IMR-90 (cell line): ENCODE data around the gene NAT14. TPM values are rescaled to one million over a fixed set of nuclear protein-coding genes. Genes with fewer than 3 reads are reported as not detected.
A peak's percentile ranks its signal among the peaks of the same experiment; 100 is the strongest.

Experiments used
- ATAC-seq: fragments of 200-7000 bp; cut with Tn5 transposase; 2 replicates; pipeline ENCODE4 v1.9.1; 2020; ENCODE audit warnings: low read depth, mild to moderate bottlenecking, moderate library complexity
- BruUV-seq: library from RNA; stranded (reverse); fragments of 400-500 nt; replicated peaks from 2 replicates; lab custom pipeline; 2021; lab: Mats Ljungman, UMichigan
- CTCF ChIA-PET: fragments of 300-600 bp; formaldehyde crosslinking; extraction: SDS; loops from one replicate; lab custom pipeline; 2021; ENCODE audit warnings: antibody characterized with exemption; lab: Yijun Ruan, JAX
- POLR2A ChIA-PET: fragments of 300-600 bp; sonication (Branson Sonifier 250); formaldehyde crosslinking; loops from one replicate; lab custom pipeline; 2022; ENCODE audit warnings: antibody characterized with exemption; ENCODE audit not compliant: unreplicated experiment; lab: Charles Lee
- DNase-seq: peaks from one replicate; pipeline ENCODE4 v3.0.0; 2013
- H2AFZ ChIP-seq: replicated peaks from 2 replicates; pipeline ENCODE3; 2013; ENCODE audit warnings: low read length, mild to moderate bottlenecking; ENCODE audit not compliant: poor library complexity
- H2AK5ac ChIP-seq: 2 replicates; pipeline ENCODE4 v1.6.1; 2013; ENCODE audit warnings: low read depth, low read length, inconsistent platforms
- H2AK9ac ChIP-seq: replicated peaks from 2 replicates; pipeline ENCODE3; 2013; ENCODE audit warnings: mild to moderate bottlenecking, low read depth, low read length, moderate library complexity; ENCODE audit not compliant: poor library complexity
- H2BK120ac ChIP-seq: 2 replicates; pipeline ENCODE4 v1.6.1; 2013; ENCODE audit warnings: low read depth, low read length, inconsistent platforms
- H2BK15ac ChIP-seq: 3 replicates; pipeline ENCODE4 v1.6.1; 2013; ENCODE audit warnings: low read depth, low read length, inconsistent platforms
- H2BK20ac ChIP-seq: 2 replicates; pipeline ENCODE4 v1.6.1; 2013; ENCODE audit warnings: low read depth, mild to moderate bottlenecking, inconsistent platforms, low read length, moderate library complexity
- H2BK5ac ChIP-seq: 2 replicates; pipeline ENCODE4 v1.6.1; 2013; ENCODE audit warnings: mild to moderate bottlenecking, low read depth, low read length, inconsistent platforms; ENCODE audit not compliant: poor library complexity, severe bottlenecking
- H3K14ac ChIP-seq: replicated peaks from 2 replicates; pipeline ENCODE4 v1.6.1; 2013; ENCODE audit warnings: low read depth, low read length, inconsistent platforms
- H3K18ac ChIP-seq: 2 replicates; pipeline ENCODE4 v1.6.1; 2013; ENCODE audit warnings: low read depth, low read length, control low read depth
- H3K23ac ChIP-seq: 2 replicates; pipeline ENCODE4 v1.6.1; 2013; ENCODE audit warnings: low read depth, low read length, inconsistent platforms
- H3K27ac ChIP-seq: 2 replicates; pipeline ENCODE4 v1.5.1; 2013; ENCODE audit warnings: mild to moderate bottlenecking, control low read depth, low read length; ENCODE audit not compliant: insufficient read depth
- H3K27me3 ChIP-seq: 2 replicates; pipeline ENCODE4 v1.6.1; 2013; ENCODE audit warnings: low read length; ENCODE audit not compliant: control insufficient read depth, insufficient read depth
- H3K36me3 ChIP-seq: 2 replicates; pipeline ENCODE4 v1.6.1; 2013; ENCODE audit warnings: low read length, mixed read lengths; ENCODE audit not compliant: control insufficient read depth, insufficient read depth
- H3K4ac ChIP-seq: 2 replicates; pipeline ENCODE4 v1.6.1; 2013; ENCODE audit warnings: low read depth, low read length, inconsistent platforms
- H3K4me1 ChIP-seq: 2 replicates; pipeline ENCODE4 v1.6.1; 2013; ENCODE audit warnings: low read length, mixed read lengths; ENCODE audit not compliant: control insufficient read depth, insufficient read depth
- H3K4me2 ChIP-seq: 2 replicates; pipeline ENCODE4 v1.6.1; 2013; ENCODE audit warnings: low read depth, mild to moderate bottlenecking, control low read depth, low read length, moderate library complexity
- H3K4me3 ChIP-seq: 2 replicates; pipeline ENCODE4 v1.5.1; 2013; ENCODE audit warnings: low read depth, mild to moderate bottlenecking, control low read depth, low read length, moderate library complexity; ENCODE audit not compliant: insufficient read depth
- H3K56ac ChIP-seq: 2 replicates; pipeline ENCODE4 v1.6.1; 2013; ENCODE audit warnings: low read length, inconsistent platforms; ENCODE audit not compliant: insufficient read depth; ENCODE audit errors: extremely low read depth
- H3K79me1 ChIP-seq, 2 experiments: 2 replicates each; pipeline ENCODE4 v1.6.1; 2013; ENCODE audit warnings: low read length in 2 of 2, inconsistent platforms in 1 of 2, low read depth in 1 of 2
- H3K9ac ChIP-seq: 2 replicates; pipeline ENCODE4 v1.6.1; 2013; ENCODE audit warnings: low read depth, low read length, control low read depth
- H3K9me1 ChIP-seq: 2 replicates; pipeline ENCODE4 v1.6.1; 2013; ENCODE audit warnings: low read length, inconsistent platforms; ENCODE audit not compliant: insufficient read depth
- H3K9me3 ChIP-seq: 2 replicates; pipeline ENCODE4 v1.6.1; 2013; ENCODE audit warnings: low read length; ENCODE audit not compliant: control insufficient read depth, insufficient read depth
- H4K20me1 ChIP-seq: 2 replicates; pipeline ENCODE4 v1.6.1; 2013; ENCODE audit warnings: low read length, inconsistent platforms; ENCODE audit not compliant: insufficient read depth
- H4K5ac ChIP-seq: 2 replicates; pipeline ENCODE4 v1.6.1; 2013; ENCODE audit warnings: mild to moderate bottlenecking, low read depth, low read length, control low read depth
- H4K8ac ChIP-seq, 2 experiments: 2 replicates each; pipeline ENCODE4 v1.6.1; 2013; ENCODE audit warnings: low read depth in 2 of 2, low read length in 2 of 2, control low read depth in 1 of 2, inconsistent platforms in 1 of 2
- H4K91ac ChIP-seq: 2 replicates; pipeline ENCODE4 v1.6.1; 2013; ENCODE audit warnings: low read depth, low read length, inconsistent platforms; ENCODE audit not compliant: insufficient read depth
- BHLHE40 ChIP-seq: fragments of 150-350 bp; IDR thresholded peaks from 2 replicates; pipeline ENCODE4 v1.6.1; 2016; ENCODE audit warnings: mild to moderate bottlenecking, low read depth, low read length
- CEBPB ChIP-seq: IDR thresholded peaks from 2 replicates; pipeline ENCODE4 v1.6.1; 2012; ENCODE audit warnings: low read depth, low read length, improper control_type of control experiment
- CHD1 ChIP-seq: IDR thresholded peaks from 2 replicates; pipeline ENCODE4 v1.6.1; 2012; ENCODE audit warnings: low read depth, low read length, improper control_type of control experiment
- FOS ChIP-seq: fragments of 150-350 bp; IDR thresholded peaks from 2 replicates; pipeline ENCODE4 v1.6.1; 2016; ENCODE audit warnings: low read depth, low read length
- MAFK ChIP-seq: IDR thresholded peaks from 2 replicates; pipeline ENCODE4 v1.6.1; 2012; ENCODE audit warnings: low read depth, low read length, improper control_type of control experiment
- MAZ ChIP-seq: IDR thresholded peaks from 2 replicates; pipeline ENCODE4 v1.6.1; 2012; ENCODE audit warnings: low read depth, mild to moderate bottlenecking, low read length, improper control_type of control experiment, moderate library complexity, borderline replicate concordance
- MXI1 ChIP-seq: IDR thresholded peaks from 2 replicates; pipeline ENCODE4 v1.6.1; 2012; ENCODE audit warnings: low read depth, mild to moderate bottlenecking, low read length, moderate library complexity, borderline replicate concordance
- NFE2L2 ChIP-seq: fragments of 150-350 bp; IDR thresholded peaks from 2 replicates; pipeline ENCODE4 v1.6.1; 2016; ENCODE audit warnings: low read depth, mild to moderate bottlenecking, low read length
- POLR2A ChIP-seq: IDR thresholded peaks from 2 replicates; pipeline ENCODE4 v1.6.1; 2012; ENCODE audit warnings: mild to moderate bottlenecking, low read depth, low read length
- RAD21 ChIP-seq: IDR thresholded peaks from 2 replicates; pipeline ENCODE4 v1.6.1; 2012; ENCODE audit warnings: low read length, improper control_type of control experiment
- RCOR1 ChIP-seq: IDR thresholded peaks from 2 replicates; pipeline ENCODE4 v1.6.1; 2012; ENCODE audit warnings: mild to moderate bottlenecking, low read length, improper control_type of control experiment; ENCODE audit not compliant: insufficient replicate concordance
- RFX5 ChIP-seq: IDR thresholded peaks from 2 replicates; pipeline ENCODE4 v1.8.0; 2012; ENCODE audit warnings: low read depth, mild to moderate bottlenecking, low read length, moderate library complexity
- SMC3 ChIP-seq: fragments of 150-350 bp; IDR thresholded peaks from 2 replicates; pipeline ENCODE4 v1.6.1; 2016; ENCODE audit warnings: low read depth, mild to moderate bottlenecking, antibody characterized with exemption, low read length, moderate library complexity
- WGBS, 2 experiments: methylation state at CpG; one replicate each; pipeline versions ENCODE4 v1.1.5 to v1.1.7; 2013; ENCODE audit warnings: missing lambda C conversion rate in 2 of 2; ENCODE audit not compliant: insufficient read length in 1 of 2; ENCODE audit errors: extremely low coverage in 2 of 2; 5-methylcytosine and 5-hydroxymethylcytosine counted together
- dilution Hi-C: fragments of 300-500 bp; cut with HindIII; formaldehyde crosslinking; loops from one replicate; pipeline ENCODE4 v1.14.3; 2018; ENCODE audit warnings: low sequenced_read_pairs; ENCODE audit not compliant: unreplicated experiment
- in situ Hi-C: fragments of 300-500 bp; cut with MboI; formaldehyde crosslinking; loops from 3 replicates; pipeline ENCODE4 v1.14.3; 2019; ENCODE audit warnings: low sequenced_read_pairs, inconsistent platforms, mixed read lengths
- intact Hi-C: fragments of 100-400 bp; cut with micrococcal nuclease; formaldehyde crosslinking; loops from 2 replicates; pipeline ENCODE4 v1.10.0; 2022
- polyA plus RNA-seq, 3 experiments: library from polyadenylated mRNA; depleted of rRNA; stranded (reverse); fragments of >200 nt; gene quantifications; 2 replicates each; pipeline ENCODE4 v1.2.3, GENCODE V29; 2012; ENCODE audit warnings: low replicate concordance in 1 of 3
- total RNA-seq: library from RNA; depleted of rRNA; stranded (reverse); fragments of >200 nt; gene quantifications from 2 replicates; pipeline ENCODE4 v1.2.3, GENCODE V29; 2012
- TF ChIP-seq, protein P1 (sequence below): fragments of 150-350 bp; IDR thresholded peaks from 2 replicates; pipeline ENCODE4 v1.6.1; 2016; ENCODE audit warnings: low read depth, mild to moderate bottlenecking, low read length, moderate library complexity, borderline replicate concordance
- TF ChIP-seq, protein P2 (sequence below): fragments of 150-350 bp; IDR thresholded peaks from 2 replicates; pipeline ENCODE4 v1.6.1; 2017; ENCODE audit warnings: mild to moderate bottlenecking, antibody characterized with exemption, low read length, low read depth

Gene NAT14
- total and polyA plus RNA-seq, 2 of the 4 experiments (the other 2 are of a cell fraction): 4.3 to 41.2 TPM

DNA sequence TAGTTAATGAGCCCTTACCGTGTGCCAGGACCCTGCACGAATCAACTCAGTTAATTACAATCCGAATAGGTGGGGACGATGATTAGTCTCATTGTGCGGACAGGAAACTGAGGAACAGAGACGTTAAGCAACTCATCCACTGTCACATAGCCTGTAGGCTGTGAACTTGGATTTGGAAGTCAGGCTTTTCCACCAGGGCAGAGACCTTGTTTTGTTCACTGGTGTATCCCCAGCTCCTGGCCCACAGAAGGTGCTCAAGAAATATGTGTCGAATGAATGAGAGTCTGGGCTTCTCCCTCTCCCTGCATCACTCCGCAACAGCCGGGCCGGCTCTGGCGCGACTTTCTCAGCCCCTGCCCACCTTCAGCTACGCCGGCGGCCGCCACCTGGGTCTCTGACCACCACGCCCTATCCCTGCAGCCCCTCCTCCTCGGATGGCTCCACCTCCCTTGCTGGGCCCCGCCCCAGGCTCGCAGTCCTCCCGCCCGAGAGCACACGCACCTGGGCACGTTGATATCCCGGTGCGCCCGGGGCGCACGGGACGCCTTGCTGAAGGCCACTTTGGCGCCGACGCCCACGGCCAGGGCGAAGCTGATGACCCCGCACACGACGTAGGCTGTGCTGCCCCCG lies 43.2 kb upstream of the NAT14 start:
- Histone ChIP-seq H2AK9ac (no peak overlapping the region), H3K23ac (peak overlapping the region; percentile 51; the same call in 1 of the 2 replicates), H2BK15ac (no peak overlapping the region), H3K14ac (no peak overlapping the region), H3K79me1 (no peaks in the 10 kb centered on the region), H3K18ac (no peak overlapping the region), H4K8ac (no peak overlapping the region), H3K4me3 (no peak overlapping the region), H2BK20ac (no peak overlapping the region), H3K9me1 (no peaks in the 10 kb centered on the region; the same call in 1 of the 2 replicates), H3K27me3 (peaks cover 69% of the 10 kb centered on the region), H3K4me1 (no peaks in the 10 kb centered on the region), H3K36me3 (no peaks in the 10 kb centered on the region), H3K4ac (no peak overlapping the region), H3K56ac (no peak overlapping the region), H3K27ac (no peak overlapping the region), H2BK120ac (no peak overlapping the region), H4K5ac (no peak overlapping the region), H2AK5ac (no peak overlapping the region), H3K9me3 (no peaks in the 10 kb centered on the region), H4K20me1 (no peaks in the 10 kb centered on the region), H3K4me2 (no peak overlapping the region), H2AFZ (peak overlapping the region; percentile 26), H2BK5ac (no peak overlapping the region), H4K91ac (no peak overlapping the region), H3K9ac (no peak overlapping the region)
- CTCF ChIA-PET: no interaction called here
- dilution Hi-C loops (no loop called here), in situ Hi-C loops (no loop called here), intact Hi-C loops (no loop called here)
- TF ChIP-seq POLR2A (no peak), CHD1 (no peak), SMC3 (no peak), RFX5 (no peak), MAZ (no peak), MXI1 (no peak), FOS (no peak), BHLHE40 (no peak), RCOR1 (no peak), RAD21 (no peak), NFE2L2 (no peak), MAFK (no peak), CEBPB (no peak)
- TF ChIP-seq, protein P1, sequence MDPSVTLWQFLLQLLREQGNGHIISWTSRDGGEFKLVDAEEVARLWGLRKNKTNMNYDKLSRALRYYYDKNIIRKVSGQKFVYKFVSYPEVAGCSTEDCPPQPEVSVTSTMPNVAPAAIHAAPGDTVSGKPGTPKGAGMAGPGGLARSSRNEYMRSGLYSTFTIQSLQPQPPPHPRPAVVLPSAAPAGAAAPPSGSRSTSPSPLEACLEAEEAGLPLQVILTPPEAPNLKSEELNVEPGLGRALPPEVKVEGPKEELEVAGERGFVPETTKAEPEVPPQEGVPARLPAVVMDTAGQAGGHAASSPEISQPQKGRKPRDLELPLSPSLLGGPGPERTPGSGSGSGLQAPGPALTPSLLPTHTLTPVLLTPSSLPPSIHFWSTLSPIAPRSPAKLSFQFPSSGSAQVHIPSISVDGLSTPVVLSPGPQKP: no peak
- TF ChIP-seq, protein P2, sequence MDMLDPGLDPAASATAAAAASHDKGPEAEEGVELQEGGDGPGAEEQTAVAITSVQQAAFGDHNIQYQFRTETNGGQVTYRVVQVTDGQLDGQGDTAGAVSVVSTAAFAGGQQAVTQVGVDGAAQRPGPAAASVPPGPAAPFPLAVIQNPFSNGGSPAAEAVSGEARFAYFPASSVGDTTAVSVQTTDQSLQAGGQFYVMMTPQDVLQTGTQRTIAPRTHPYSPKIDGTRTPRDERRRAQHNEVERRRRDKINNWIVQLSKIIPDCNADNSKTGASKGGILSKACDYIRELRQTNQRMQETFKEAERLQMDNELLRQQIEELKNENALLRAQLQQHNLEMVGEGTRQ: no peak
- no TSS peak for BruUV-seq
- ATAC-seq (no peak), DNase-seq (no peak)
- 1% methylated on average over 22 of the region's 39 CpGs; no CpG with 5 or more reads in 1 of the 2 experiments for WGBS, 2 experiments
- POLR2A ChIA-PET: no interaction called here
